OCI-LY7 (cell line): ENCODE data around the gene TMCC2. TPM values are rescaled to one million over a fixed set of nuclear protein-coding genes. Genes with fewer than 3 reads are reported as not detected.

Source experiments
- BruUV-seq: library from RNA; stranded (reverse); fragments of 400-500 nt; replicated peaks from 2 replicates; lab custom pipeline; 2021; lab: Mats Ljungman, UMichigan
- CTCF ChIA-PET: fragments of 300-600 bp; sonication (Branson Sonifier 250); formaldehyde crosslinking; loops from one replicate; lab custom pipeline; 2022; ENCODE audit warnings: antibody characterized with exemption; ENCODE audit not compliant: unreplicated experiment; lab: Charles Lee
- POLR2A ChIA-PET: fragments of 300-600 bp; sonication (Branson Sonifier 250); formaldehyde crosslinking; loops from one replicate; lab custom pipeline; 2022; ENCODE audit warnings: antibody characterized with exemption; lab: Charles Lee
- DNase-seq: peaks from one replicate; pipeline ENCODE4 v3.0.0-alpha.2; 2015; ENCODE audit warnings: low spot score
- H2AFZ ChIP-seq: fragments of 200-600 bp; sonication (generic), shearing (Covaris generic); 2 replicates; pipeline ENCODE4 v1.6.1; 2014; ENCODE audit warnings: mild to moderate bottlenecking, antibody characterized with exemption, low read length, moderate library complexity
- H3K27ac ChIP-seq: fragments of 200-600 bp; sonication (generic); 2 replicates; pipeline ENCODE4 v1.5.1; 2014; ENCODE audit warnings: mixed run types, low read depth, mild to moderate bottlenecking, moderate library complexity, low read length, inconsistent platforms; ENCODE audit not compliant: poor library complexity, severe bottlenecking
- H3K36me3 ChIP-seq: fragments of 200-600 bp; sonication (generic); 2 replicates; pipeline ENCODE4 v1.6.1; 2014; ENCODE audit warnings: mild to moderate bottlenecking, antibody characterized with exemption, low read length, moderate library complexity, mixed read lengths; ENCODE audit not compliant: insufficient read depth
- H3K4me1 ChIP-seq: fragments of 200-600 bp; sonication (generic); 2 replicates; pipeline ENCODE4 v1.5.1; 2014; ENCODE audit warnings: mild to moderate bottlenecking, low read length; ENCODE audit not compliant: insufficient read depth, poor library complexity, severe bottlenecking
- H3K4me2 ChIP-seq: fragments of 200-600 bp; sonication (generic); 2 replicates; pipeline ENCODE4 v1.6.1; 2014; ENCODE audit warnings: mild to moderate bottlenecking, low read length
- H3K4me3 ChIP-seq: fragments of 200-600 bp; sonication (generic); 2 replicates; pipeline ENCODE4 v1.5.1; 2014; ENCODE audit warnings: mild to moderate bottlenecking, low read depth, low read length; ENCODE audit not compliant: poor library complexity, severe bottlenecking
- H3K79me2 ChIP-seq: fragments of 200-600 bp; sonication (generic); 2 replicates; pipeline ENCODE4 v1.6.1; 2016; ENCODE audit warnings: low read depth, mild to moderate bottlenecking, low read length, moderate library complexity, mixed read lengths; ENCODE audit not compliant: insufficient read depth
- H3K9me2 ChIP-seq: fragments of 200-600 bp; sonication (generic); 2 replicates; pipeline ENCODE4 v1.6.1; 2016; ENCODE audit warnings: mild to moderate bottlenecking, low read length, mixed read lengths; ENCODE audit not compliant: insufficient read depth
- H3K9me3 ChIP-seq: fragments of 200-600 bp; sonication (generic); 2 replicates; pipeline ENCODE4 v1.6.1; 2014; ENCODE audit warnings: mild to moderate bottlenecking, mixed run types, low read length, mixed read lengths
- H4K20me1 ChIP-seq: fragments of 200-600 bp; sonication (generic); 2 replicates; pipeline ENCODE4 v1.6.1; 2014; ENCODE audit warnings: mild to moderate bottlenecking, antibody characterized with exemption, low read length, moderate library complexity, mixed read lengths; ENCODE audit not compliant: insufficient read depth
- EZH2phosphoT487 ChIP-seq: fragments of 200-600 bp; sonication (generic); IDR thresholded peaks from 2 replicates; pipeline ENCODE4 v1.6.1; 2018; ENCODE audit warnings: low read depth, borderline replicate concordance, mild to moderate bottlenecking, mixed run types, antibody characterized with exemption, low read length, moderate library complexity, mixed read lengths
- intact Hi-C: fragments of 100-400 bp; cut with micrococcal nuclease; formaldehyde crosslinking; loops from one replicate; pipeline ENCODE4 v1.10.0; 2022; ENCODE audit not compliant: unreplicated experiment
- total RNA-seq, 2 experiments: library from RNA; depleted of rRNA in 1 of 2; stranded (reverse); fragments of >200 nt in 1 of 2; shearing (Covaris generic) in 1 of 2; gene quantifications; 2 replicates each; pipeline ENCODE4 v1.2.3, GENCODE V29; 2014 to 2022
- TF ChIP-seq, protein P1 (sequence below): fragments of 200-600 bp; sonication (generic); conservative IDR thresholded peaks from 2 replicates; pipeline ENCODE4 v1.5.1; 2014; ENCODE audit warnings: mild to moderate bottlenecking, antibody characterized with exemption, low read length, moderate library complexity, mixed read lengths

Gene TMCC2
- total RNA-seq, 2 experiments from 2014 or later: 5.2 to 7.8 TPM

DNA sequence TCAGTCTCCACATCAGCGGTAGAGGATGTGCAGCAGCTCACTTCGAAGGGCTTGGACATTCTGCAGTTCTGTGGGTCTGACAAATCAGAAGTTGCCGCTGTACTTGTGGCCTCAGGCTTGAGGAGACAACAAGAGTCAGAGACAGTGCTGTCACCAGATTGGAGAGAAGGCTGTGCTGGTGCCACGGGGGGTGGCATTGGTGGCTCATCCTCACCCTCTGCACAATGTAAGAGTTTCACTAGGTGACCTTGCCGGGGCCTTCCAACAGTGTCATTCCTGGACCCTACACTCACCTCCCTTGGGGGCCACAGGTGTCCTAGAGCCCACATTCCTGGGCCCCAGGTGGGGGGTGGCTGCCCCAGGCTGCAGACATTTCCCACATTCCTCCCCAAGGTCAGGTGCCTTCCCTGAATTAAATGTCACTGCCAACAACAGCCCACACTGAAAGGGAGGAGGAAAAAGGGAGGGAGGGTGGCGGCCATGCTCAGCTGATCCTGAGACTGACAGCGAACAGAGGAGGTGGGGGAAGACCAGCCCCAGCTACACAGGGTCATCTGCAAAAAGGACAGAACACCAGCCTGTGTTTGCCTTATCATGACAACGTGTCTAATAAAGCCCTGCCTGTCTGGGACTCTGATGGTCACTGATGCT, 46.4 kb downstream of the TMCC2 start:
- DNase-seq: peak; percentile 49
- CTCF ChIA-PET: interaction anchor here (0.6 to 4.2 kb wide), 12 partner anchors 11 to 74 kb away, joined by 3 to 60 read pairs (median 6); no protein-coding TSS in a partner anchor
- Histone ChIP-seq H3K79me2 (no peaks in the 10 kb centered on the region), H3K4me2 (peak overlapping the region; percentile 55), H3K4me3 (no peak overlapping the region), H3K9me3 (no peaks in the 10 kb centered on the region), H4K20me1 (no peaks in the 10 kb centered on the region), H2AFZ (peak overlapping the region; percentile 1; the same call in 1 of the 2 replicates), H3K9me2 (no peaks in the 10 kb centered on the region), H3K4me1 (peaks cover 40% of the 10 kb centered on the region), H3K36me3 (no peaks in the 10 kb centered on the region), H3K27ac (peak overlapping the region; percentile 18)
- BruUV-seq: no TSS peak
- POLR2A ChIA-PET: interaction anchor here (1.0 to 4.1 kb wide), 5 partner anchors 8 to 51 kb away, joined by 3 to 45 read pairs (median 5); partner anchors contain the start of gene NUAK2
- TF ChIP-seq, protein P1, sequence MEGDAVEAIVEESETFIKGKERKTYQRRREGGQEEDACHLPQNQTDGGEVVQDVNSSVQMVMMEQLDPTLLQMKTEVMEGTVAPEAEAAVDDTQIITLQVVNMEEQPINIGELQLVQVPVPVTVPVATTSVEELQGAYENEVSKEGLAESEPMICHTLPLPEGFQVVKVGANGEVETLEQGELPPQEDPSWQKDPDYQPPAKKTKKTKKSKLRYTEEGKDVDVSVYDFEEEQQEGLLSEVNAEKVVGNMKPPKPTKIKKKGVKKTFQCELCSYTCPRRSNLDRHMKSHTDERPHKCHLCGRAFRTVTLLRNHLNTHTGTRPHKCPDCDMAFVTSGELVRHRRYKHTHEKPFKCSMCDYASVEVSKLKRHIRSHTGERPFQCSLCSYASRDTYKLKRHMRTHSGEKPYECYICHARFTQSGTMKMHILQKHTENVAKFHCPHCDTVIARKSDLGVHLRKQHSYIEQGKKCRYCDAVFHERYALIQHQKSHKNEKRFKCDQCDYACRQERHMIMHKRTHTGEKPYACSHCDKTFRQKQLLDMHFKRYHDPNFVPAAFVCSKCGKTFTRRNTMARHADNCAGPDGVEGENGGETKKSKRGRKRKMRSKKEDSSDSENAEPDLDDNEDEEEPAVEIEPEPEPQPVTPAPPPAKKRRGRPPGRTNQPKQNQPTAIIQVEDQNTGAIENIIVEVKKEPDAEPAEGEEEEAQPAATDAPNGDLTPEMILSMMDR: no peak
- no peak for TF ChIP-seq EZH2phosphoT487
- intact Hi-C loops: loop anchor here (1.0 to 5.0 kb wide), 4 partner anchors 14 to 213 kb away; partner anchors contain the start of gene TMCC2

DNA sequence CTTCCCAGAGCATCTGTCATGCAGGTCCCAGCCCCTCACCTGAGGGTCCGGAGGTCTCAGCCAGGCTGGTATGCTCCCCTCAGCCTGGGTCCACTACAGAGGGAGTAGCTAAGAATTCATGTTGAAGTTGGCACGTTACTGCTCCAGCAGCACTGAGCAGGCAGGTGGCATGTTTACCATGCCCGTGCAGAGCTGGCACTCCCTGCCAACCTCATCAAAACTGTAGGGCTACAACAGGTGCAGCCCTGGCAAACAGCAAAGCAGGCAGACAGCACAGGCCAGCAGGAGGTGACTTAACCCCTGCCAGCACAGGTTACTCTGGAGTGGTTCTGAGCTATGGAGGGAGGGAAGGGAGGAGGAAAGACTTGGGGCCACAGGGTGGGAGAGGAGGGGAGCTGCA, 47.4 kb downstream of the TMCC2 start:
- H3K9me2 ChIP-seq: no peaks in the 10 kb centered on the region
- no TSS peak for BruUV-seq
- no peaks in the 10 kb centered on the region for H3K79me2 ChIP-seq
- ChIA-PET CTCF (interaction anchor here (0.5 to 4.2 kb wide), 6 partner anchors 10 to 255 kb away, joined by 3 to 60 read pairs (median 10); partner anchors contain the start of gene NUAK2), POLR2A (interaction anchor here (0.6 to 4.1 kb wide), 5 partner anchors 11 to 50 kb away, joined by 3 to 45 read pairs (median 3); no protein-coding TSS in a partner anchor)
- no peak overlapping the region for H2AFZ ChIP-seq
- no peaks in the 10 kb centered on the region for H3K9me3 ChIP-seq
- H4K20me1 ChIP-seq: no peaks in the 10 kb centered on the region
- H3K27ac ChIP-seq: no peak overlapping the region
- no peaks in the 10 kb centered on the region for H3K36me3 ChIP-seq
- no peak for DNase-seq
- H3K4me1 ChIP-seq: peaks cover 44% of the 10 kb centered on the region
- H3K4me3 ChIP-seq: no peak overlapping the region
- intact Hi-C loops: no loop called here
- peak overlapping the region; percentile 26; the same call in 1 of the 2 replicates for H3K4me2 ChIP-seq
- no peak for TF ChIP-seq EZH2phosphoT487
- TF ChIP-seq, protein P1: 0 out of 2 replicates have a peak, but pooled peaks have one; percentile 18
